Astrocyte (in vitro differentiated cells and primary cell): Measurements from ENCODE around the gene ATP2B2. TPM values are rescaled to one million over a fixed set of nuclear protein-coding genes. Genes with fewer than 3 reads are reported as not detected.

Experiments
- DNase-seq: peaks from one replicate; pipeline ENCODE4 v3.0.0-alpha.2; 2010; ENCODE audit warnings: low read depth
- FAIRE-seq: peaks from 2 replicates; lab custom pipeline; 2011; peaks lifted over from hg19 to GRCh38; lab: Jason Lieb, UNC
- H2AFZ ChIP-seq: 2 replicates; pipeline ENCODE4 v1.6.0; 2012; ENCODE audit warnings: low read depth, low read length, inconsistent platforms
- H3K27ac ChIP-seq: 2 replicates; pipeline ENCODE4 v1.5.1; 2011; ENCODE audit warnings: low read depth, low read length, inconsistent platforms
- H3K27me3 ChIP-seq: 2 replicates; pipeline ENCODE4 v1.6.0; 2011; ENCODE audit warnings: low read length, inconsistent platforms; ENCODE audit not compliant: insufficient read depth
- H3K36me3 ChIP-seq: 2 replicates; pipeline ENCODE4 v1.5.1; 2011; ENCODE audit warnings: low read length, inconsistent platforms; ENCODE audit not compliant: insufficient read depth
- H3K4me1 ChIP-seq: 2 replicates; pipeline ENCODE4 v1.5.1; 2011; ENCODE audit warnings: low read length, inconsistent platforms; ENCODE audit not compliant: insufficient read depth
- H3K4me2 ChIP-seq: 2 replicates; pipeline ENCODE4 v1.6.0; 2012; ENCODE audit warnings: low read length, inconsistent platforms
- H3K4me3 ChIP-seq: 2 replicates; pipeline ENCODE4 v1.5.1; 2011; ENCODE audit warnings: low read depth, mild to moderate bottlenecking, low read length, inconsistent platforms; ENCODE audit not compliant: insufficient read depth
- H3K79me2 ChIP-seq: 2 replicates; pipeline ENCODE4 v1.6.0; 2012; ENCODE audit warnings: mild to moderate bottlenecking, low read length, inconsistent platforms; ENCODE audit not compliant: insufficient read depth
- H3K9ac ChIP-seq: 2 replicates; pipeline ENCODE4 v1.6.0; 2012; ENCODE audit warnings: mild to moderate bottlenecking, low read length, inconsistent platforms
- H3K9me3 ChIP-seq: 2 replicates; pipeline ENCODE4 v1.5.1; 2012; ENCODE audit warnings: low read depth, mild to moderate bottlenecking, low read length, inconsistent platforms; ENCODE audit not compliant: insufficient read depth
- H4K20me1 ChIP-seq: 2 replicates; pipeline ENCODE4 v1.6.0; 2012; ENCODE audit warnings: low read length, inconsistent platforms; ENCODE audit not compliant: insufficient read depth
- H3K27ac Mint-ChIP-seq: one replicate; pipeline ENCODE4 v1.8.0; 2021; ENCODE audit warnings: mild to moderate bottlenecking, mixed read lengths; ENCODE audit not compliant: unreplicated experiment
- H3K27me3 Mint-ChIP-seq: one replicate; pipeline ENCODE4 v1.8.0; 2021; ENCODE audit warnings: low read depth, mixed read lengths; ENCODE audit not compliant: unreplicated experiment
- H3K36me3 Mint-ChIP-seq: one replicate; pipeline ENCODE4 v1.8.0; 2021; ENCODE audit warnings: low read depth, mixed read lengths; ENCODE audit not compliant: unreplicated experiment
- H3K4me1 Mint-ChIP-seq: one replicate; pipeline ENCODE4 v1.8.0; 2021; ENCODE audit warnings: low read depth, mixed read lengths; ENCODE audit not compliant: unreplicated experiment
- H3K4me3 Mint-ChIP-seq: one replicate; pipeline ENCODE4 v1.8.0; 2021; ENCODE audit warnings: mild to moderate bottlenecking, moderate library complexity, mixed read lengths; ENCODE audit not compliant: unreplicated experiment
- H3K9me3 Mint-ChIP-seq: one replicate; pipeline ENCODE4 v1.8.0; 2021; ENCODE audit warnings: mild to moderate bottlenecking, mixed read lengths; ENCODE audit not compliant: unreplicated experiment
- EZH2 ChIP-seq: IDR thresholded peaks from 2 replicates; pipeline ENCODE4 v1.6.1; 2012; ENCODE audit warnings: mild to moderate bottlenecking, low read length, inconsistent platforms; ENCODE audit not compliant: insufficient read depth
- total RNA-seq: library from RNA; stranded (reverse); gene quantifications from 2 replicates; pipeline ENCODE4 v1.2.1, GENCODE V29; 2021
- TF ChIP-seq, protein P1 (sequence below): IDR thresholded peaks from 2 replicates; pipeline ENCODE4 v1.5.1; 2011; ENCODE audit warnings: low read depth, mild to moderate bottlenecking, inconsistent platforms, low read length, moderate library complexity; ENCODE audit not compliant: insufficient read depth

The ATP2B2 gene
- total RNA-seq, 1 donor from 2014 or later, result 0.05 TPM

DNA sequence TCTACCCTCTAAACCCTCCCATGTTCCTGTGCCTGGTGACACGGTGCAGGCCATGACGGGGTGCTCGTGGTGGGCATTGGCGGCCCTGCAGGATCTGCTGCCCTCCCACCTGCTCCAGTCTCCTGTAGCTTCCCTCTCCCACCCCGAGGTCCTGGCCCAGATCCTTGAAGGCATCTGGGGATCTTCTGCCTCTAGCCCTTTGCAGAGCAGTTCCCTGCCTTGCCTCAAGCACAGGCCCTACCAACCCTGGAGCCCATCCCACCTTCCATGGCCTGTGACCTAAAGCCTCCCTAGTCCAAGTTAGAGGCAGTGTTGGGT, 157.0 kb downstream of the ATP2B2 start:
- Mint-ChIP-seq H3K9me3 (no peaks in the 10 kb centered on the region), H3K4me3 (no peak overlapping the region), H3K27me3 (peaks cover 71% of the 10 kb centered on the region), H3K4me1 (peaks cover 5% of the 10 kb centered on the region), H3K36me3 (no peaks in the 10 kb centered on the region), H3K27ac (no peak overlapping the region)
- Histone ChIP-seq H3K27me3 (no peaks in the 10 kb centered on the region), H3K27ac (no peak overlapping the region), H3K79me2 (no peaks in the 10 kb centered on the region), H4K20me1 (no peaks in the 10 kb centered on the region), H3K9ac (no peak overlapping the region), H3K4me2 (no peak overlapping the region), H3K9me3 (no peaks in the 10 kb centered on the region), H2AFZ (no peak overlapping the region), H3K4me3 (no peak overlapping the region), H3K36me3 (no peaks in the 10 kb centered on the region), H3K4me1 (peaks cover 17% of the 10 kb centered on the region)
- FAIRE-seq (no peak), DNase-seq (no peak)
- no peak for TF ChIP-seq EZH2
- TF ChIP-seq, protein P1, sequence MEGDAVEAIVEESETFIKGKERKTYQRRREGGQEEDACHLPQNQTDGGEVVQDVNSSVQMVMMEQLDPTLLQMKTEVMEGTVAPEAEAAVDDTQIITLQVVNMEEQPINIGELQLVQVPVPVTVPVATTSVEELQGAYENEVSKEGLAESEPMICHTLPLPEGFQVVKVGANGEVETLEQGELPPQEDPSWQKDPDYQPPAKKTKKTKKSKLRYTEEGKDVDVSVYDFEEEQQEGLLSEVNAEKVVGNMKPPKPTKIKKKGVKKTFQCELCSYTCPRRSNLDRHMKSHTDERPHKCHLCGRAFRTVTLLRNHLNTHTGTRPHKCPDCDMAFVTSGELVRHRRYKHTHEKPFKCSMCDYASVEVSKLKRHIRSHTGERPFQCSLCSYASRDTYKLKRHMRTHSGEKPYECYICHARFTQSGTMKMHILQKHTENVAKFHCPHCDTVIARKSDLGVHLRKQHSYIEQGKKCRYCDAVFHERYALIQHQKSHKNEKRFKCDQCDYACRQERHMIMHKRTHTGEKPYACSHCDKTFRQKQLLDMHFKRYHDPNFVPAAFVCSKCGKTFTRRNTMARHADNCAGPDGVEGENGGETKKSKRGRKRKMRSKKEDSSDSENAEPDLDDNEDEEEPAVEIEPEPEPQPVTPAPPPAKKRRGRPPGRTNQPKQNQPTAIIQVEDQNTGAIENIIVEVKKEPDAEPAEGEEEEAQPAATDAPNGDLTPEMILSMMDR, result no peak

DNA sequence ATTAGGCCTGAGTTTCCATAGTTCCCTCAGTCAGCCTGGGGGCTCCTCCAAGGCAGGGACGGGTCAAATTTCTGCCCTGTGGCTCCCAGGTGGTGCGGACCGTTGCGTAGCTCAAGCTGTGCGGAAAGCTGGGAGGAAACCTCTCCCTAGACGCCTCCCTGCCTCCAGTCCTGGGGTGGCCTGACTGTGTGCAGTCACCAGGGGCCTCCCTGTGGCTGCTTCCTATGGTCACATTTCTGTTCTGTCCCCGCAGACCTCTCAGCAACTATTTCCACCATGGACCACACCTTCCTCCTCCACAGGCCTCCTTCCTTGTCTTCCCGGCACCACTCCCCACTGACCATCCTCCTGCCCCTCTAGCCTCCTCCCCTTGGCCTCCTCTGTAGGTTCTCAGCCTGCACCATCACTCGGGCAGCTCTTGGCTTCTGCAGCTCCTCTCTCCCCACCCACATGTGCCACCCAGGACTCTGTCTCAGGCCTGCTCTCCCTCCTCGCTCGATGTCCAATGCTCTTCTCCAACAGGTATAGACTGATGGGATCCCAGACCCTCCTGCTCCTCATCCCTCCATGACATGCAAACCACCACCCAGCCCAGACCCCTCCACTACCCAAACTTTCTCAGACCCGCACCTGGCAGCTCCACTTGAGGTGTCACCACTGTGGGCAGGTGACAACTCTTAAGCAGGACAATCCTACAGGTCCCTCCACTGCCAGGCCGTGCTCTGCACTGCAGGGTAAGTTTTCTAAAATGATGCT, 157.6 kb downstream of the ATP2B2 start:
- Histone ChIP-seq H3K4me1 (peaks cover 12% of the 10 kb centered on the region), H3K27me3 (no peaks in the 10 kb centered on the region), H3K4me2 (no peak overlapping the region), H3K36me3 (no peaks in the 10 kb centered on the region), H3K9ac (no peak overlapping the region), H3K27ac (no peak overlapping the region), H4K20me1 (no peaks in the 10 kb centered on the region), H3K4me3 (no peak overlapping the region), H2AFZ (no peak overlapping the region), H3K79me2 (no peaks in the 10 kb centered on the region), H3K9me3 (no peaks in the 10 kb centered on the region)
- peaks cover 3% of the 10 kb centered on the region for H3K4me1 Mint-ChIP-seq
- no peak for DNase-seq
- no peak overlapping the region for H3K27ac Mint-ChIP-seq
- H3K4me3 Mint-ChIP-seq, result no peak overlapping the region
- no peaks in the 10 kb centered on the region for H3K9me3 Mint-ChIP-seq
- no peaks in the 10 kb centered on the region for H3K36me3 Mint-ChIP-seq
- peaks cover 70% of the 10 kb centered on the region for H3K27me3 Mint-ChIP-seq
- TF ChIP-seq EZH2, result no peak
- TF ChIP-seq, protein P1, result no peak
- no peak for FAIRE-seq

GRCh38 chr3:10345911-10346310, 159.5 kb downstream of the ATP2B2 start:
- Histone ChIP-seq H3K4me2 (no peak overlapping the region), H3K79me2 (no peaks in the 10 kb centered on the region), H4K20me1 (no peaks in the 10 kb centered on the region), H3K27ac (no peak overlapping the region), H3K9ac (no peak overlapping the region), H3K4me3 (no peak overlapping the region), H3K36me3 (no peaks in the 10 kb centered on the region), H3K9me3 (no peaks in the 10 kb centered on the region), H3K27me3 (no peaks in the 10 kb centered on the region), H2AFZ (no peak overlapping the region), H3K4me1 (no peaks in the 10 kb centered on the region)
- Mint-ChIP-seq H3K9me3 (no peaks in the 10 kb centered on the region), H3K4me1 (no peaks in the 10 kb centered on the region), H3K36me3 (no peaks in the 10 kb centered on the region), H3K27ac (no peak overlapping the region), H3K27me3 (peaks cover 70% of the 10 kb centered on the region), H3K4me3 (no peak overlapping the region)
- TF ChIP-seq, protein P1, result no peak
- TF ChIP-seq EZH2, result no peak
- no peak for FAIRE-seq
- DNase-seq, result no peak
